CD14-positive monocyte (primary cell): ENCODE measurements around the gene ZNF500. TPM values are rescaled to one million over a fixed set of nuclear protein-coding genes. Genes with fewer than 3 reads are reported as not detected.

Experiments
- DNase-seq, 3 donors: peaks; one replicate each; pipeline ENCODE4 v3.0.0-alpha.2; 2011 to 2022
- H2AFZ ChIP-seq: 2 replicates; pipeline ENCODE4 v1.6.0; 2012; ENCODE audit warnings: mild to moderate bottlenecking, low read depth, low read length, inconsistent platforms; ENCODE audit not compliant: insufficient read depth, poor library complexity, severe bottlenecking
- H3K27ac ChIP-seq, 2 donors: 1 replicate in 1 of 2; 2 replicates in 1 of 2; pipeline ENCODE4 v1.5.1; 2012 to 2013; ENCODE audit warnings: low read length in 2 of 2, control low read depth in 1 of 2, inconsistent platforms in 1 of 2, low read depth in 1 of 2, mild to moderate bottlenecking in 1 of 2
- H3K27me3 ChIP-seq, 2 donors: one replicate each; pipeline versions ENCODE4 v1.6.0 to v1.6.1; 2011 to 2013; ENCODE audit warnings: low read length in 2 of 2; ENCODE audit not compliant: control insufficient read depth in 2 of 2, insufficient read depth in 2 of 2
- H3K36me3 ChIP-seq, 2 donors: replicated peaks in 1 of 2; 1 replicate in 1 of 2; 2 replicates in 1 of 2; pipeline versions ENCODE4 v1.5.1 to v1.6.1; 2012 to 2013; ENCODE audit warnings: low read length in 2 of 2, control low read depth in 1 of 2, inconsistent platforms in 1 of 2, mild to moderate bottlenecking in 1 of 2; ENCODE audit not compliant: insufficient read depth in 2 of 2, control insufficient read depth in 1 of 2
- H3K4me1 ChIP-seq, 2 donors: 1 replicate in 1 of 2; 2 replicates in 1 of 2; pipeline versions ENCODE4 v1.5.1 to v1.6.1; 2012 to 2013; ENCODE audit warnings: low read length in 2 of 2, control low read depth in 1 of 2, inconsistent platforms in 1 of 2, mild to moderate bottlenecking in 1 of 2, moderate library complexity in 1 of 2; ENCODE audit not compliant: insufficient read depth in 2 of 2, control insufficient read depth in 1 of 2
- H3K4me2 ChIP-seq: replicated peaks from 2 replicates; pipeline ENCODE3; 2012; ENCODE audit warnings: low read length, moderate library complexity, mild to moderate bottlenecking; ENCODE audit not compliant: poor library complexity, severe bottlenecking; ENCODE audit errors: extremely low read depth
- H3K4me3 ChIP-seq, 3 experiments: fragments of 200-600 bp in 1 of 3; sonication (generic) in 1 of 3; replicated peaks in 1 of 3; 1 replicate in 2 of 3; 2 replicates in 1 of 3; pipeline ENCODE4 v1.5.1; 2011 to 2013; ENCODE audit warnings: low read length in 3 of 3, mild to moderate bottlenecking in 3 of 3, control low read depth in 2 of 3, low read depth in 2 of 3, inconsistent platforms in 1 of 3, moderate library complexity in 1 of 3
- H3K79me2 ChIP-seq: 2 replicates; pipeline ENCODE4 v1.6.0; 2012; ENCODE audit warnings: mild to moderate bottlenecking, control low read depth, inconsistent platforms, low read length, moderate library complexity; ENCODE audit not compliant: insufficient read depth
- H3K9ac ChIP-seq: 2 replicates; pipeline ENCODE4 v1.6.0; 2017; ENCODE audit warnings: low read length, mild to moderate bottlenecking; ENCODE audit not compliant: insufficient read depth, poor library complexity, severe bottlenecking
- H3K9me3 ChIP-seq, 2 donors: replicated peaks in 1 of 2; 1 replicate in 1 of 2; 2 replicates in 1 of 2; pipeline versions ENCODE4 v1.5.1 to v1.6.1; 2012 to 2013; ENCODE audit warnings: low read length in 2 of 2, control low read depth in 1 of 2; ENCODE audit not compliant: control insufficient read depth in 1 of 2, insufficient read depth in 1 of 2
- H4K20me1 ChIP-seq: 2 replicates; pipeline ENCODE4 v1.6.0; 2012; ENCODE audit warnings: mild to moderate bottlenecking, low read length, control low read depth, moderate library complexity; ENCODE audit not compliant: insufficient read depth
- H3K27ac Mint-ChIP-seq, 7 donors: one replicate each; pipeline ENCODE4 v1.8.0; 2020; ENCODE audit warnings: mild to moderate bottlenecking in 7 of 7, mixed read lengths in 7 of 7, moderate library complexity in 6 of 7, inconsistent platforms in 2 of 7
- H3K27me3 Mint-ChIP-seq, 3 donors: one replicate each; pipeline ENCODE4 v1.8.0; 2021 to 2022; ENCODE audit warnings: low read depth in 3 of 3, mild to moderate bottlenecking in 3 of 3, mixed read lengths in 3 of 3, moderate library complexity in 3 of 3, inconsistent platforms in 1 of 3
- H3K36me3 Mint-ChIP-seq, 2 donors: one replicate each; pipeline ENCODE4 v1.8.0; 2020; ENCODE audit warnings: mixed read lengths in 2 of 2, inconsistent platforms in 1 of 2, mild to moderate bottlenecking in 1 of 2
- H3K4me1 Mint-ChIP-seq: one replicate; pipeline ENCODE4 v1.8.0; 2020; ENCODE audit warnings: mild to moderate bottlenecking, mixed read lengths
- H3K4me3 Mint-ChIP-seq, 2 donors: one replicate each; pipeline ENCODE4 v1.8.0; 2020; ENCODE audit warnings: mild to moderate bottlenecking in 2 of 2, mixed read lengths in 2 of 2, moderate library complexity in 1 of 2
- H3K9me3 Mint-ChIP-seq, 7 donors: one replicate each; pipeline ENCODE4 v1.8.0; 2020 to 2022; ENCODE audit warnings: mixed read lengths in 7 of 7, mild to moderate bottlenecking in 6 of 7, moderate library complexity in 6 of 7, inconsistent platforms in 2 of 7
- CTCF ChIP-seq: fragments of 200-600 bp; IDR thresholded peaks from one replicate; pipeline ENCODE4 v1.8.0; 2022; ENCODE audit warnings: antibody characterized with exemption, mild to moderate bottlenecking
- WGBS: methylation state at CpG from one replicate; pipeline ENCODE4 v1.1.5; 2013; ENCODE audit warnings: missing lambda C conversion rate; ENCODE audit not compliant: insufficient coverage; 5-methylcytosine and 5-hydroxymethylcytosine counted together
- intact Hi-C, 2 donors: fragments of 100-400 bp; cut with micrococcal nuclease; formaldehyde crosslinking; loops; one replicate each; pipeline versions ENCODE4 v1.15.0 to v1.15.1; 2023
- polyA plus RNA-seq, 3 donors: library from polyadenylated mRNA; depleted of rRNA in 1 of 3; unstranded in 2 of 3; stranded (reverse) in 1 of 3; fragments of 300-500 nt in 2 of 3; fragments of >200 nt in 1 of 3; fragmentation: Illumina TruSeq in 2 of 3; gene quantifications; 1 replicate in 2 of 3; 2 replicates in 1 of 3; pipeline ENCODE4 v1.2.3, GENCODE V29; 2012 to 2021

Gene ZNF500
- polyA plus RNA-seq, 3 donors: 2.4 to 5.6 (median 5.2) TPM

- H3K4me2 ChIP-seq: no peak overlapping the region
- no peak overlapping the region for H3K9ac ChIP-seq
- peaks cover 4% of the 10 kb centered on the region for H3K79me2 ChIP-seq
- H3K4me3 Mint-ChIP-seq: no peak overlapping the region
- 97% methylated on average over 5 of the region's 9 CpGs for WGBS
- H3K36me3 Mint-ChIP-seq: peaks cover 69 to 97% of the 10 kb centered on the region in 2 donors
- no peak for TF ChIP-seq CTCF
- H3K4me1 Mint-ChIP-seq: no peaks in the 10 kb centered on the region
- H3K27me3 ChIP-seq: no peaks in the 10 kb centered on the region
- no peak overlapping the region for H3K4me3 ChIP-seq
- peaks cover 0 to 1% (median 0%) of the 10 kb centered on the region in 7 donors for H3K9me3 Mint-ChIP-seq
- H3K9me3 ChIP-seq: no peaks in the 10 kb centered on the region
- DNase-seq: no peak
- H3K36me3 ChIP-seq: peaks cover 81 to 95% of the 10 kb centered on the region in 2 donors
- peaks cover 0 to 2% (median 2%) of the 10 kb centered on the region in 3 donors for H3K27me3 Mint-ChIP-seq
- peak overlapping the region in 2 of 7 donors; percentile 54 to 87 for H3K27ac Mint-ChIP-seq
- no peaks in the 10 kb centered on the region for H4K20me1 ChIP-seq
- H3K4me1 ChIP-seq: no peaks in the 10 kb centered on the region
- intact Hi-C loops: no loop called here
- H3K27ac ChIP-seq: no peak overlapping the region
- no peak overlapping the region for H2AFZ ChIP-seq
Observed at GRCh38 chr16:4811773-4812172, 44.8 kb upstream of the ZNF500 start.

- intact Hi-C loops: no loop called here
- Histone ChIP-seq H3K4me1 (no peaks in the 10 kb centered on the region), H3K27me3 (no peaks in the 10 kb centered on the region), H3K9ac (no peak overlapping the region), H3K4me3 (no peak overlapping the region), H3K27ac (no peak overlapping the region), H3K36me3 (peaks cover 80 to 95% of the 10 kb centered on the region in 2 donors), H3K4me2 (no peak overlapping the region), H3K79me2 (peaks cover 4% of the 10 kb centered on the region), H4K20me1 (no peaks in the 10 kb centered on the region), H2AFZ (no peak overlapping the region), H3K9me3 (no peaks in the 10 kb centered on the region)
- no peak for DNase-seq
- Mint-ChIP-seq H3K4me1 (no peaks in the 10 kb centered on the region), H3K4me3 (no peak overlapping the region), H3K36me3 (peaks cover 68 to 96% of the 10 kb centered on the region in 2 donors), H3K27me3 (peaks cover 0 to 2% (median 2%) of the 10 kb centered on the region in 3 donors), H3K27ac (peak overlapping the region in 2 of 7 donors; percentile 40 to 54), H3K9me3 (peaks cover 0 to 1% (median 0%) of the 10 kb centered on the region in 7 donors)
- WGBS: 100% methylated on average over 2 of the region's 3 CpGs
- TF ChIP-seq CTCF: no peak
Observed at GRCh38 chr16:4811242-4811641, 44.3 kb upstream of the ZNF500 start.
